HCT116 (cell line): ENCODE data around the gene ATP5F1D. TPM values are rescaled to one million over a fixed set of nuclear protein-coding genes. Genes with fewer than 3 reads are reported as not detected.
A peak's percentile ranks its signal among the peaks of the same experiment; 100 is the strongest.

Source experiments
- ATAC-seq: fragments of 200-7000 bp; cut with Tn5 transposase; 2 replicates; pipeline ENCODE4 v1.9.1; 2020; ENCODE audit warnings: mild to moderate bottlenecking, moderate library complexity
- BruUV-seq: library from RNA; stranded (reverse); fragments of 400-500 nt; replicated peaks from 2 replicates; lab custom pipeline; 2021; lab: Mats Ljungman, UMichigan
- CTCF ChIA-PET: fragments of 300-600 bp; sonication (Branson Sonifier 250); formaldehyde crosslinking; loops from one replicate; lab custom pipeline; 2021; ENCODE audit warnings: antibody characterized with exemption; lab: Charles Lee
- POLR2A ChIA-PET: fragments of 300-600, 350-600 bp; sonication (Branson Sonifier 250); formaldehyde crosslinking; loops from one replicate; lab custom pipeline; 2021; ENCODE audit warnings: antibody characterized with exemption; lab: Charles Lee
- RAD21 ChIA-PET, 2 experiments: fragments of 300-600 bp; sonication (Branson Sonifier 250); formaldehyde crosslinking; loops; one replicate each; lab custom pipeline; 2023; ENCODE audit warnings: low total read pairs in 2 of 2; ENCODE audit not compliant: uncharacterized antibody in 2 of 2, unreplicated experiment in 2 of 2, low non-redundant PET in 1 of 2; lab: Charles Lee
- DNase-seq: peaks from one replicate; pipeline ENCODE4 v3.0.0-alpha.2; 2010; ENCODE audit warnings: low read depth, low spot score
- H2AFZ ChIP-seq: fragments of 200-600 bp; shearing (Covaris generic), sonication (generic); 2 replicates; pipeline ENCODE4 v1.6.1; 2017; ENCODE audit warnings: low read depth, mixed run types, mixed read lengths, antibody characterized with exemption, low read length; ENCODE audit not compliant: poor library complexity, severe bottlenecking
- H3K27ac ChIP-seq: 2 replicates; pipeline ENCODE4 v1.5.1; 2012; ENCODE audit warnings: low read depth, low read length
- H3K27me3 ChIP-seq: fragments of 200-600 bp; sonication (generic); 2 replicates; pipeline ENCODE4 v1.6.1; 2016; ENCODE audit warnings: mixed run types, low read length, mixed read lengths; ENCODE audit not compliant: insufficient read depth
- H3K36me3 ChIP-seq, 2 experiments: fragments of 200-500 bp in 1 of 2; fragments of 200-600 bp in 1 of 2; sonication (Bioruptor generic) in 1 of 2; sonication (generic) in 1 of 2; 2 replicates each; pipeline versions ENCODE4 v1.5.1 to v1.6.1; 2014 to 2016; ENCODE audit warnings: low read length in 2 of 2, inconsistent platforms in 1 of 2, mixed read lengths in 1 of 2, mixed run types in 1 of 2; ENCODE audit not compliant: insufficient read depth in 2 of 2, control insufficient read depth in 1 of 2
- H3K4me1 ChIP-seq, 2 experiments: fragments of 200-600 bp in 1 of 2; sonication (generic) in 1 of 2; 2 replicates each; pipeline versions ENCODE4 v1.5.1 to v1.6.1; 2012 to 2017; ENCODE audit warnings: low read length in 2 of 2, inconsistent platforms in 1 of 2, mild to moderate bottlenecking in 1 of 2, mixed read lengths in 1 of 2, mixed run types in 1 of 2, moderate library complexity in 1 of 2; ENCODE audit not compliant: insufficient read depth in 2 of 2, control insufficient read depth in 1 of 2
- H3K4me2 ChIP-seq: fragments of 200-600 bp; sonication (generic); 2 replicates; pipeline ENCODE4 v1.6.1; 2017; ENCODE audit warnings: mixed run types, low read length, mixed read lengths
- H3K4me3 ChIP-seq, 2 experiments: fragments of 200-600 bp in 1 of 2; sonication (generic) in 1 of 2; replicated peaks in 1 of 2; 2 replicates each; pipeline ENCODE4 v1.5.1; 2011 to 2016; ENCODE audit warnings: low read length in 2 of 2, control low read depth in 1 of 2, low read depth in 1 of 2, mild to moderate bottlenecking in 1 of 2, mixed read lengths in 1 of 2, mixed run types in 1 of 2
- H3K79me2 ChIP-seq: fragments of 200-600 bp; sonication (generic); 2 replicates; pipeline ENCODE4 v1.6.1; 2017; ENCODE audit warnings: mild to moderate bottlenecking, mixed run types, low read length, moderate library complexity, mixed read lengths; ENCODE audit not compliant: insufficient read depth
- H3K9ac ChIP-seq: fragments of 200-600 bp; sonication (generic); 2 replicates; pipeline ENCODE4 v1.6.1; 2016; ENCODE audit warnings: low read length, mixed read lengths
- H3K9me2 ChIP-seq: fragments of 200-600 bp; sonication (generic), shearing (Covaris generic); 2 replicates; pipeline ENCODE4 v1.6.1; 2017; ENCODE audit warnings: mixed run types, mild to moderate bottlenecking, moderate library complexity; ENCODE audit not compliant: insufficient read depth
- H3K9me3 ChIP-seq, 2 experiments: fragments of 200-500 bp in 1 of 2; fragments of 200-600 bp in 1 of 2; sonication (Bioruptor generic) in 1 of 2; sonication (generic) in 1 of 2; 2 replicates each; pipeline ENCODE4 v1.6.1; 2014 to 2017; ENCODE audit warnings: low read length in 2 of 2, mixed read lengths in 2 of 2, inconsistent platforms in 1 of 2, low read depth in 1 of 2, mild to moderate bottlenecking in 1 of 2, mixed run types in 1 of 2, moderate library complexity in 1 of 2; ENCODE audit not compliant: control insufficient read depth in 1 of 2, insufficient read depth in 1 of 2
- H4K20me1 ChIP-seq: fragments of 200-600 bp; sonication (generic), shearing (Covaris generic); 2 replicates; pipeline ENCODE4 v1.6.1; 2017; ENCODE audit warnings: mixed run types, mild to moderate bottlenecking, moderate library complexity; ENCODE audit not compliant: insufficient read depth
- CTCF ChIP-seq, 3 experiments: fragments of 200-600 bp in 1 of 3; sonication (generic) in 1 of 3; IDR thresholded peaks in 2 of 3; conservative IDR thresholded peaks in 1 of 3; 2 replicates each; pipeline ENCODE4 v1.5.1; 2012 to 2017; ENCODE audit warnings: low read depth in 2 of 3, low read length in 2 of 3, antibody characterized with exemption in 1 of 3, borderline replicate concordance in 1 of 3, control low read depth in 1 of 3, mild to moderate bottlenecking in 1 of 3, mixed read lengths in 1 of 3, mixed run types in 1 of 3, moderate library complexity in 1 of 3; ENCODE audit not compliant: insufficient read depth in 1 of 3
- ELF1 ChIP-seq: IDR thresholded peaks from 2 replicates; pipeline ENCODE4 v1.6.1; 2012; ENCODE audit warnings: low read depth, borderline replicate concordance
- JUND ChIP-seq: IDR thresholded peaks from 2 replicates; pipeline ENCODE4 v1.6.1; 2012
- POLR2A ChIP-seq: IDR thresholded peaks from 2 replicates; pipeline ENCODE4 v1.7.0; 2011; ENCODE audit warnings: borderline replicate concordance; ENCODE audit not compliant: insufficient read depth, insufficient read length; ENCODE audit errors: extremely low read depth
- POLR2AphosphoS5 ChIP-seq: IDR thresholded peaks from 2 replicates; pipeline ENCODE4 v1.6.1; 2011; ENCODE audit warnings: mild to moderate bottlenecking, low read depth, low read length, moderate library complexity
- TCF7L2 ChIP-seq: IDR thresholded peaks from 2 replicates; pipeline ENCODE4 v1.7.0; 2011; ENCODE audit warnings: borderline replicate concordance, inconsistent platforms; ENCODE audit not compliant: insufficient read depth, insufficient read length; ENCODE audit errors: extremely low read depth
- ZFX ChIP-seq: fragments of 450-650 bp; IDR thresholded peaks from 2 replicates; pipeline ENCODE4 v1.6.1; 2017
- intact Hi-C: fragments of 100-400 bp; cut with micrococcal nuclease; formaldehyde crosslinking; loops from 2 replicates; pipeline ENCODE4 v1.10.0; 2022
- total RNA-seq: library from RNA; stranded (reverse); gene quantifications from one replicate; pipeline ENCODE4 v1.2.1, GENCODE V29; 2021; ENCODE audit not compliant: unreplicated experiment

The ATP5F1D gene
- total RNA-seq, 1 experiment from 2014 or later = 428 TPM

- H3K9me2 ChIP-seq = no peaks in the 10 kb centered on the region
- H3K79me2 ChIP-seq = peaks cover 49% of the 10 kb centered on the region
- peak overlapping the region; percentile 94 for H3K27ac ChIP-seq
- ATAC-seq = no peak
- intact Hi-C loops = no loop called here
- H4K20me1 ChIP-seq = peaks cover 8% of the 10 kb centered on the region; the same call in 1 of the 2 replicates
- H3K9ac ChIP-seq = peak overlapping the region; percentile 99
- no TSS peak for BruUV-seq
- H3K9me3 ChIP-seq = no peaks in the 10 kb centered on the region
- peak overlapping the region; percentile 98 for H3K4me2 ChIP-seq
- peaks cover 39 to 59% of the 10 kb centered on the region in 2 experiments for H3K4me1 ChIP-seq
- POLR2A ChIA-PET = interaction anchor here (1.4 to 1.8 kb wide), 2 partner anchors 30 to 126 kb away, joined by 3 to 9 read pairs; partner anchors contain the start of gene CIRBP
- TF ChIP-seq POLR2AphosphoS5 = no peak
- TF ChIP-seq JUND = no peak
- TF ChIP-seq TCF7L2 = no peak
- DNase-seq = no peak
- H3K27me3 ChIP-seq = no peaks in the 10 kb centered on the region
- peaks cover 3 to 17% of the 10 kb centered on the region in 2 experiments; a peak in 2 of 4 replicates for H3K36me3 ChIP-seq
- RAD21 ChIA-PET = no interaction called here
- no peak overlapping the region for H2AFZ ChIP-seq
- CTCF ChIA-PET = interaction anchor here (1.1 kb wide), 1 partner anchor 126 kb away, joined by 3 read pairs; no protein-coding TSS in a partner anchor
- H3K4me3 ChIP-seq = peak overlapping the region; percentile 63 to 89
Measured at GRCh38 chr19:1239420-1239795, 2.1 kb upstream of the ATP5F1D start.

GRCh38 chr19:1239796-1240737, 1.5 kb upstream of the ATP5F1D start:
- H3K79me2 ChIP-seq = peaks cover 56% of the 10 kb centered on the region
- peaks cover under 1 to 20% of the 10 kb centered on the region in 2 experiments; a peak in 2 of 4 replicates for H3K36me3 ChIP-seq
- TF ChIP-seq ZFX (peak; percentile 70), POLR2AphosphoS5 (peak; percentile 62), POLR2A (peak; percentile 11), CTCF (IDR thresholded peaks at IDR 0.05 in 2 of 3, conservative IDR thresholded peaks at IDR 0.05 in 1 of 3; ENCODE audit: borderline replicate concordance in 1 of 3, insufficient read depth in 1 of 3, low read depth in 2 of 3, low read length in 2 of 3) (peak in 2 of 3 experiments; percentile 68 to 74; a peak in 4 of 6 replicates), ELF1 (no peak)
- H3K4me2 ChIP-seq = peak overlapping the region; percentile 98
- ATAC-seq (peak; percentile 57), DNase-seq (peak; percentile 82)
- BruUV-seq = TSS peak; percentile 55
- intact Hi-C loops = loop anchor here (5.0 to 10.0 kb wide), 3 partner anchors 138 to 445 kb away; partner anchors contain the start of genes CNN2, GPX4, PTBP1 and RNU6-2
- no peak overlapping the region for H2AFZ ChIP-seq
- H3K9me3 ChIP-seq = no peaks in the 10 kb centered on the region
- H3K27me3 ChIP-seq = no peaks in the 10 kb centered on the region
- peaks cover 13% of the 10 kb centered on the region; the same call in 1 of the 2 replicates for H4K20me1 ChIP-seq
- H3K9me2 ChIP-seq = no peaks in the 10 kb centered on the region
- RAD21 ChIA-PET = no interaction called here
- H3K4me3 ChIP-seq = peak overlapping the region; percentile 87 to 89
- H3K9ac ChIP-seq = peak overlapping the region; percentile 99
- H3K4me1 ChIP-seq = peaks cover 46 to 65% of the 10 kb centered on the region in 2 experiments
- peak overlapping the region; percentile 100 for H3K27ac ChIP-seq
- CTCF ChIA-PET = interaction anchor here (0.6 to 2.3 kb wide), 9 partner anchors 14 to 563 kb away, joined by 3 to 15 read pairs (median 4); partner anchors contain the start of gene CNN2
- POLR2A ChIA-PET = interaction anchor here (1.4 to 1.9 kb wide), 2 partner anchors 29 to 127 kb away, joined by 3 to 20 read pairs; partner anchors contain the start of gene CIRBP
